HG03442 (cell line): Measurements from ENCODE around the gene DMXL1.
"Not testable (repeated sequence)": the region's sequence is repeated elsewhere in the genome, so short reads cannot be mapped to it uniquely, and the experiment has no call there.

ENCODE experiments used
- ATAC-seq: cut with Tn5 transposase; IDR thresholded peaks from one replicate; pipeline ENCODE4 v1.9.1; 2021; ENCODE audit warnings: mild to moderate bottlenecking, moderate library complexity; ENCODE audit not compliant: unreplicated experiment

DMXL1 gene

GRCh38 chr5:119200795-119201194 lies 129.9 kb downstream of the DMXL1 start:
- ATAC-seq, result no peak

GRCh38 chr5:119207105-119207504 lies 136.2 kb downstream of the DMXL1 start:
- no peak for ATAC-seq

- ATAC-seq, result no peak
Observed at GRCh38 chr5:119212026-119212425, 141.1 kb downstream of the DMXL1 start.

GRCh38 chr5:119212676-119213075 lies 141.8 kb downstream of the DMXL1 start:
- no peak for ATAC-seq

- ATAC-seq, result no peak
Observed at GRCh38 chr5:119217183-119217582, 146.3 kb downstream of the DMXL1 start.

GRCh38 chr5:119218830-119219782 lies 148.2 kb downstream of the DMXL1 start:
- ATAC-seq, result no peak

- ATAC-seq, result peak; percentile 91
Observed at GRCh38 chr5:119220576-119221197, 149.8 kb downstream of the DMXL1 start.

- ATAC-seq, result no peak
Observed at GRCh38 chr5:119221330-119221729, 150.4 kb downstream of the DMXL1 start.

- ATAC-seq, result no peak
Observed at GRCh38 chr5:119229950-119230349, 159.1 kb downstream of the DMXL1 start.

GRCh38 chr5:119238265-119239118 lies 167.6 kb downstream of the DMXL1 start:
- ATAC-seq, result no peak

- no peak for ATAC-seq
Observed at GRCh38 chr5:119239119-119239417, 168.2 kb downstream of the DMXL1 start.

- ATAC-seq, result not testable (repeated sequence)
Observed at GRCh38 chr5:119239826-119240225, 168.9 kb downstream of the DMXL1 start.

GRCh38 chr5:119243888-119244287 lies 173.0 kb downstream of the DMXL1 start:
- no peak for ATAC-seq

GRCh38 chr5:119250946-119251901 lies 180.3 kb downstream of the DMXL1 start:
- ATAC-seq, result no peak

- ATAC-seq, result peak; percentile 47
Observed at GRCh38 chr5:119255571-119256356, 184.9 kb downstream of the DMXL1 start.

GRCh38 chr5:119257613-119258012 lies 186.7 kb downstream of the DMXL1 start:
- no peak for ATAC-seq

- ATAC-seq, result no peak
Observed at GRCh38 chr5:119263639-119264038, 192.8 kb downstream of the DMXL1 start.

GRCh38 chr5:119264186-119264585 lies 193.3 kb downstream of the DMXL1 start:
- no peak for ATAC-seq

- ATAC-seq, result peak; percentile 68
Observed at GRCh38 chr5:119267958-119268386, 197.1 kb downstream of the DMXL1 start.
